Pulmonary artery endothelial cell (primary cell): ENCODE data around the gene SH3GL1. TPM values are rescaled to one million over a fixed set of nuclear protein-coding genes. Genes with fewer than 3 reads are reported as not detected.
A peak's percentile ranks its signal among the peaks of the same experiment; 100 is the strongest.

Experiments
- DNase-seq: peaks from one replicate; pipeline ENCODE4 v3.0.0-alpha.2; 2011; ENCODE audit warnings: low read depth, low spot score
- total RNA-seq: library from RNA; depleted of rRNA; stranded (reverse); fragments of >200 nt; gene quantifications from 2 replicates; pipeline ENCODE4 v1.2.3, GENCODE V29; 2014

SH3GL1 gene, protein sequence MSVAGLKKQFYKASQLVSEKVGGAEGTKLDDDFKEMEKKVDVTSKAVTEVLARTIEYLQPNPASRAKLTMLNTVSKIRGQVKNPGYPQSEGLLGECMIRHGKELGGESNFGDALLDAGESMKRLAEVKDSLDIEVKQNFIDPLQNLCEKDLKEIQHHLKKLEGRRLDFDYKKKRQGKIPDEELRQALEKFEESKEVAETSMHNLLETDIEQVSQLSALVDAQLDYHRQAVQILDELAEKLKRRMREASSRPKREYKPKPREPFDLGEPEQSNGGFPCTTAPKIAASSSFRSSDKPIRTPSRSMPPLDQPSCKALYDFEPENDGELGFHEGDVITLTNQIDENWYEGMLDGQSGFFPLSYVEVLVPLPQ
- 46.9 and 48.3 TPM in 2 replicates for total RNA-seq

DNA sequence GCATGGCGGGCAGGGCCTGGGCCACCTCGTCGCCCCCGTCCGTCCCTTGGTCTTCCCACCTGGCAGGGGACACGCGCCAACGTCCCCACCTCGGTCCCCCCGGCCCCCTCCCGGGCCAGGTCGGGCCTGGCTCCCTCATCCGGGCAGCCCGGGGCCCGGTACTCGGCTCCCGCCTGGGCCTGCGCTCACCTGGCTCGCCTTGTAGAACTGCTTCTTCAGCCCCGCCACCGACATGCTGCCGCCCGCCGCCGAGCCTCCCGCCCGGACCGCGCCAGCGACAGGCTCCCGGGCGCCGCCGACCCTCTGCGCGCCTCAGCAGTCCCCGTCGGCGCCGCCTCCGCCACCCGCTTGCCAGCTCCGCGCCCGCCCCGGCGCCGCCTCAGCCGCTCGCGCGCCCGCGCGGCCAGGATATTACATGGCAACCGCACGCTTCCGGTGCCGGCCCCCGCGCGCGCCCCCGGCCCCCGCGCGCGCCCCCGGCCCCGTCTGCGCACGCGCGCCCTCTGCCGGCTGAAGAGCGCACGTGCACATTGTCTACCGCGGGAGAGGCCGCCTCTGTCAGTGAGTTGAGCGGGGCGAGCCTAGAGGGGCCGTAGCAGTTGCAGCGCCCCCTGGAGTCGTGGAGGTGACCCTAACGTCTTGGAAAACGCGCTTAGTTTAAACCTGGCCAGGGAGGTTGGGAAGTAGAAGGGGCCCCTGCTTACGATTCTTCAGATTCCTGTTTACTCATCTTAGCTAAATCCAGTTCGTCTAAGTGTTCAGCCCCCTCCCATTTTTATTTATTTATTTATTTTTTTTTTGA is at the start of gene SH3GL1:
Gene SH3GL1 (minus strand): TSS at position 413 of the 802 bp plus-strand sequence. CDS start 179 bp downstream, at position 234.
- DNase-seq = peak; percentile 76

DNA sequence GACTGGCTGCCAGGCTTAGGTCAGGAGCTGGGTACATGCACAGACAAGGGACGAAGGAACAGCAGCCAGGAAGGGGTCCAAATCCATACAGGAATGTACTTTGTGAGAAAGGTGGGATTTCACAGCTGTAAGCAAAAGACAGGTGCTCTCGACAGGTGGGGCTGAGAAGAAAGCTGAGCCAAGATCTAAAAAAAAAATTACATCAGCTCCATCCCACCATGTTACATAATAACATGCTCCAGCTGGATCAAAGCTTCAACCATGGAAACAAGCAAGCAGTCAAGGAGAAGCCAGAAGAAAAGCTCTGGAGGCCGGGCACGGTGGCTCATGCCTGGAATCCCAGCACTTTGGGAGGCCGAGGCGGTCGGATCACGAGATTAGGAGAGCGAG is 49.3 kb upstream of the SH3GL1 start:
- DNase-seq = no peak

DNA sequence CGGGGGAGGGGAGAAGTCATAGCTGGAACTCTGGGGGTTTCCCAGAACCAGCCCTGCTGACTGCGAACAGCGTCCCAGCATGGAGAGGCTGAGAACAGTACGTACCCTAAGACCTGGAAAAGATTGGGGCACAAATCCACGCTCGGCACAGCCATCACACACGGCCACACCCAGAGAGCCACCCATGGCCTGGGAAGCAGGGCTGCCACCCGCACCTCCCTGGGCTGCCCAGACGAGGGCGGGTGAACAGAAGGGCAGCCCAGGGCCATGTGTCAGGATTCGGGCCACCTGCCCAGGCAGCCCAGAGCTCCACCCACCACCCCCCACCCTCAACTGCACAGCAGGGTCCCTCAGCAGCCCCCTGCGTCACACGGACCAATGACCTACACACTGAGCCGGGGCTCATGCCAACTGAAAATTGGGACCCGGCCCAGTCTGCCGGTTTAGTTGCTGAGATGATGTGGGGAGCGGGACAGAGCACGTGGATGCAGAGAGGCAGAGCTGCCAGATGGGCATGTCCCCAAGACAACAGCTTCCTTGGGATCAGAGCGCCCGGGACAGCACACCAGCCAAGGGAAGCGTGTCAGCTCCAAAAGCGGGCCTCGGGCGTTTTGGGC is 48.8 kb upstream of the SH3GL1 start:
- no peak for DNase-seq

DNA sequence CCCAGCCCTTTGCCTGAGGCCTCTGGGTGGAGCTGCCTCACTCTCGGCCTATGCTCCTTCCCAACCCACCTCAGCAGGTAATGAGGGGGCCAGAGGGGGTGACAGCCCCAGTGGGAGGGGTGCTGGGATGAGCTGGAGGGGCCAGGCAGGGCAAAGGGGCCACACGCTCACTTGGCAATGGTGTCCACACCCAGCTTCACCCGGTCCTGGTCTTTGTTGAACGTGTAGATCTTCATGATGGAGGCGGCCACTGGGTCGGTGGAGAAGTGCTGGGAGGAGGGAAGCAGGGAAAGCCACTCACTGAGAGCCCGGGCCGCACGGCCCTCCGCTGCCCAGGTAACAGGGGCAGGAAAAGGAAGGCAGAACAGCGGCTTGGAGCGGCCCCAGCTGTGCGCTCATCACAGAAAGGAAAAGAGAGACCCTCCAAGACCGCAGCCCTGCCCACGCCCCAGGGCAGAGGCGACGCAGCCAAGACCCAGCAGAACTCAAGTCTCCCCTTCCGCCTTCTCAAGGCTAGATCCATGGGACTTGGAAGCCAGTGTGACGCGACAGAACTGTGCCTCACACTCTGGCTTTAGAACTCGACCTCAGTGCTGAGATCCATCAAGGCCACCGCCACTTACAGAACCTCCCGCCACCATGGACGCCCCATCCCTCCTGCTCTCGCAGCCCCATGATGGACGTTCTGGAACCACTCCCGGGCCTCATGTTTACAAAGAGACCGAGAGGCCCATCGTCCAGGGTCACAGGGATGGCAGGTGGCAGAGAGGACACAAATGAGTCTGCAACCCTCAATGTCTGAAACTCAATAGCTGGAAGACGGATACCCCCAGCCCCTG is 48.0 kb upstream of the SH3GL1 start:
- no peak for DNase-seq

DNA sequence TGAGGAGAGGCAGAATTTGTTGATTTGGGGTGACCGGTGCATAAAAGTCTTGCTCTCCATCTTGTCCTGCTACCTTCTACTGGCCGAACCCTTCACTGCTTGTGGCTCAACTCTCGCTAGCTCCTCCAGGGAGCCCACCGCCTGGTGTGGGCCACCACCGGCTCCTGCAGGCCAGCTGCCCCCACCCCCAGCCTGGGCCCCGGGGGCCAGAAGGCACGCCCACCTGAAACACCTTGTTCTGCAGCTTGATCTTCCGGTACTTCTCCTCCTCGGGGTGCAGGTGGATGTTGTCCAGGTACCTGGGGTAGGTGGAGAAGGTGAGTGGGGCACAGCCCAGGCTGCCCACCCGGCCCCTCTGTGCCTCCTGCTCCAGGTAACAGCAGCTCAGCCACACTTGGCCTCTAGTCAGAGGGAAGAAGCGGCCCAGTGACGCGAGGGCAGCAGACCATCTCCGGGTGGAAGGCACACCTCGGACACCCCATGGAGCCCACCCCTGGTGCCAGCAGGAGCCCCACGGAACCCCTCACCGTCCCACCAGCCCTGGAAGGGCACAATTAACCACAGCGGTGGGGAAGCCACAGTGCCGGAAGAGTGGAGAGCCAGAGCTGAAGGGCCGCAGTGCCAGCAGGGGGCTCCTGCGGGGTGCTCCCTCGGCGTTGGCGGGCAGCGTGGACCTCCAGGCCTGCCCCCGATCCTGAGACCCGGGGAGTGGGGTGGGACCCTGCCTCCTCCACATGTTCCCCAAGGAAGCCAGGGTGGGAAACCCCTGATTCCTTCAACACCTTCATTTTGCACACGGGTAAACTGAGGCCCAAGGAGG is 47.2 kb upstream of the SH3GL1 start:
- DNase-seq = no peak

DNA sequence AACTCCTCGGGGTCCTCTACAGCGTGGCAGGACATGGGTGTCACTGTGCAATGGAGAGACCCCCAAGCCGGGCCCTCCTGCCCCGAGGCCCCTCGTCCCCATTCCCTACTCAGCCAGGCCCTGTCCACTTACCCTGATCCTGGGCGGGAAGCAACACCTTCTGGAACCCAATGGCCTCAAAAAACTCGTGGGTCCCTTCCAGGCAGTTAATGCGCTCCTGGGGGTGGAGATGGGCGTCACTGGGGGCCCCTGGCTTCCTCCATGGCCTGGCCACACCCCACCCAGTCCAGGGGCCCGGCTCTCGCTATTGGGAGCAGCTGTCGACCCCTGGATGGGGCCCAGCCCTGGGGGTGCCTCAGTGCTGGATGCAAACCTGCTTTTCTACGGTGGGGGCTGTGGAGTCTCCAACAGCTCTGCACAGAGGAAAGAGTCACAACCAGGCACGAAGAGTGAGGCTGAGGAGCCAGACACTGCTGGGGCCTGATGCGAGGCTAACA is 46.4 kb upstream of the SH3GL1 start:
- no peak for DNase-seq

DNA sequence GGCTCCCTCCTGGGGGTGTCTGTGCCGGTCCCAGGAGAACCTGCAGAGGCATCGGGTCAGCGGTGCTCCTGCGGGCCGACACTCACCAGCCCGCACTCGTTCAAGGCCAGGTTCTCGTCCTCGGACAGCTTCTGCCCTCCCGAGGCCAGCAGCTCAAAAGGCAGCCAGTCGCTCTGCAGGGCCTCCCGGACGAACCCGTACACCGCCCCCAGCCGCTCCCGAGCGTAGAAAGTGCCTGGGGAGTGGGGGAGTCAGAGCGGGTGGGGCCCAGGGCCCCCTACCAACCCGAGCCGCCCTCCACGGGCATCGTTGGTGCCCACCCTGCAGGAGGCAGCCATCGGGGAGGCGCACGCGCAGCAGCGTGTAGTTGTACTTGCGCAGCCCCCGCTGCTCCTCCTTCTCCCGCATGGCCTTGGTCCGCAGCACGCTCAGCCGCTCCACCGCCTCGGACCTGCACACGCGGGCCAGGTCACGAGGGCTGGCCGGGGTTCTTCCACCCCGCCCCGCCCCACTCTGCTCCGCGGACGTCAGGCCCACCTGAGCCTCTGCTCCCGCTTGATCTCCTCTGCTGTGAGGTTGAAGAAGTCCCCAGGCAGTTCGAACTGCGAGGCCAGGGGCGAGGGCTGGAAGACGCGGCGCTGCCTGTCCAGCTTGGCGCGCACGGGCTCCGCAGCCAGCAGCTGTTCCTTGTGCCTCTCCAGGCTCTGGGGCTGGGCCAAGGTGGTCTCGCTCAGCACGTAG is 45.8 kb upstream of the SH3GL1 start:
- no peak for DNase-seq

DNA sequence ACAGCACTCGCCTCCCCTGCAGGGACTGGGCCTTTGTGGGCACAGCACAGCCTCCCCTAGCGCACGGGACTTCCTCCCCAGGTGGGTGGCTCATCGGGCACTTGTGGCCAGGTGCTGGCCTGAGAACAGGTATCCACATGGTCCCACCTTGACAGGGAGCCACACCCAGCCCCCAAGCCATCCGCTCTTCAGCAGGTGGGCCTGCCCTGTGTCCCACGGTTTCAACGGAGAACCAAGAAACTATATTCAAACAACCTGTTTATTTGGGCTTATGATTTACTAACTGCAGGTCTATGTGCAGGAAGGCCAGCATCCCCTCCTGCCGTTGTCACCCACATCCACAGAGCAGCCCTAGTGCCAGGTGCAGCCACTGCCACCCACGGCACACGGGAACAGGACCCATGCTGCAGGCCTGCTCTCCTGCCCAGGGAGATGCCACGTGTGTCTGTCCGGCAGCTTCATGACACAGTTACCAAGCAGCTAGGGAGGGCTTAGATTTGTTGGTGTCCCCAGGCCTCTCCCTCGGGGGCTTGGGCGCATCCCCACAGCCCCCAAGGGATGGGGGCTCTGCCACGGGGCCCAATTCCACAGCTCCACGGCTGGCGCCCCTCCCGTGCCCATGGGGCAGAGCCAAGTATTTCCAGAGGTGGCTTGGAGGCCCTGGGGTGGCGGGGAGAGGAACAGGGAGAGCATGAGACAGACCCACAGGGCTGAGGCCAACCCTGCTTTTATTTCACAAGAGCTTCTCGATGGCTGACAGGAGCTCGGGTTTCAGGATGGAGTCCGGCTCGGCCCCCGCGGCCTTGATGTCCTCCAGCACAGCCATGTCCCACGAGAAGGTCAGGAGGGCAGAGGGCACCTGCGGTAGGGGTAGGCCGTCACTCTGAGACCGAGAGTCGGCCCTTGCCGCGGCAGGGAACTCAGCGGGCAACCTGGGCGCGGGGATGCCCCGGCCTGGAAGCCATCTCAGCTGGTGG is 44.7 kb upstream of the SH3GL1 start:
- no peak for DNase-seq

DNA sequence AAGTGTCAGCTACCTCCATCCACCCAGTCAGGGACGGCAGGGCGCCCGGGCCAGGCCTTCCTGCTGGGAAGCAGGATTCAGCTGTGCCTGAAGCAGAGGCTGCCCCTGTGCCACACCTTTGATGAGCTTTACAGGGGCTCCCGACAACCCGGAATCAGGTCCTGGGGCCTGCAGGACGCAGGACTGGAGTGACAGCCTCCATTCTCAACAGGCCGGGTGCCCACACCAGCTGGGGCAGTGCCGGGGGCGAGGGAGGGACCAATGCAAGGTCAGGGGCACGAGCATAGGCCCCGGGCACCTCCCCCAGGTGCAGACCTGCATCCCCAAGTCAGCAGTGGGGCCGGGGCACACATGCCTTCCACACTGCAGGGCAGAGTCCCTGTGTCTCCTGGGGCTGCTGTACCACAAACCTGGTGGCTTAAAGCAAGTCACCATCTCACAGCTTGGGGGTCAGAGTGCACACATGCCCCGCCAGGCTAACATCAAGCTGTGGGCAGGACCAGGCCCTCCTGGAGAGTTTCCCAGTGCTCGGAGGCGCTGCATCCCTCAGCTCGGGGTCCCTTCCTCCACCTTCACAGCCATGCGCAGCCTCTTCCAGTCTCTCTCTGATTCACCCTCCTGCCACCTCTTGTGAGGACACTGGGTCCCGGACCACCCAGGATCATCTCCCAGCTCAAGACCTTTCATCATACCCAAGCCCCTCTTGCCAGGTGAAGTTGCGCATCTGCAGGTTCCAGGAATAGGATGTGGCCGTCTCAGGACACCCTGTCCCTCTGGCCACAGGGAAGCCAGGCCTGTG is 43.8 kb upstream of the SH3GL1 start:
- no peak for DNase-seq

DNA sequence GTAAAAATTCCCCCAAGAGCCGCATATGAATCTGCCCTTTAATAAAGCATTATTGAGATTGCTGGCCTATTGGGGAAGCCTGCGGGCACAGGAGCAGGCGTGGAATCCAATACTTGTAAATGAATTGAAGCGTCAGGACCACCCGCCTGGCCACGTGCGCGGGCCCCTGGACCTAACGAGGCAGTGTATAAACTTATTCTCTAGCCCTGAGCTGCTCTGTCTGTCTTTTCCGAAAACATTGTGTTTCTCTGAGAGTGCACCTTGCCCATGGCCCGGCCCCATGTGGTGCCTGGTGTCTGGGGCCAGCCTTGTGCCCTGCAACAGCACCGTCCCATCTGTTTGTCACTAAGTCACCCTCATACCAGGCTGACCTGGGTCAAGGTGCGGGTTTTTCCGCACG is 42.8 kb upstream of the SH3GL1 start:
- DNase-seq = no peak

DNA sequence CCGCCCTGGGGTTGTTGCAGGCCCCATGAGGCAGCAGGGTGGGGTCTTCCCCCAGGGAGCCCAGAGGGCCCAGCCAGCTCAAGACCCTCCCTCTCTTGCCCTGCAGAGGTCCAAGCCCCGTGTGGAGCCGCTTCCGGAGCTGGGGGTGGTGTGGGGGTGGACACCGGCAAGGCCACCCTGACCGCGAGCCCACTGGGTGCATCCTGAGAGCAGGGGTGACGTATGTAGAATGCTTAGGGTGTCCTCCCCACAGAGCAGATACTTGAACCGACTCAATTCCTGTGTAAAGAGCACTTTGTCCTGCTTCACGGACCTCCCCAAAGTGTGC is 42.4 kb upstream of the SH3GL1 start:
- DNase-seq = no peak

DNA sequence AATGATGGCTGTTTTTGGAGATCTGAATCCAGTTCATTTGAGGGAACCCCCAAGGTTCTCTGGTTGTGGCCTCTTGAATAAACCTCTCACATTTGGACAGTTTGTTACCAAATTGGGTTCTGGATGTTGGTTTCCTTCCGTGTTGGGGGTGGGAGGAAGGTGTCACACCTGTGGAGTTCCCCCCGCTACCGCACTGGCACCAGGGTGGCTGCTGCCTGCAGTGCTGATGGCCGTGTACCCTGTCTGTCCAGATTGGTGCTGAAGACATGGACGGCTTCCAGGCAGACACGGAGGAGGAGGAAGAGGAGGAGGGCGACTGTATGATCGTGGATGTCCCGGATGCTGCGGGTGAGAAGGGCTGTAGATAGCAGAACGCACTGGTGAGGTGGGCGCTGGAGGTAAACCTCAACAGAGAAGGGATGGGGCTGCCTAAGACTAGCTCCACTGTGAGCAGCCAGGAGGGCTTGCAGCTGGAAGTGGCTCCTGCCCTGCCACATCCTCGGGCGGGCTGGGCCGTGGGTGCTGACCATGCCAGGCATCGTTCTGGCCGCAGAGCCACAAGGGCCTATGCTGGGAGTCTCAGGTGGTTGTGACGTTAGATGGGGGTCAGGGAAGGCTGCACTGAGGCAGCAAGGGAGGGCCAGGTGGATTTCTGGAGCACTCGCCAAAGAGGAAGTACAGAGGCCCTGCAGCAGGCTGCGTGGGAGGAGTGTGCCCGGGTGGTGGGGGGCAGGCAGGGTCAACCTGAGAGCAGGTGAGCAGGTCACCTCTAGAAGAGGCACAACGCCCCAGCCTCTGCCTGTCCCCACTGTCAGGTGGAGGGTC is 41.9 kb upstream of the SH3GL1 start:
- no peak for DNase-seq

DNA sequence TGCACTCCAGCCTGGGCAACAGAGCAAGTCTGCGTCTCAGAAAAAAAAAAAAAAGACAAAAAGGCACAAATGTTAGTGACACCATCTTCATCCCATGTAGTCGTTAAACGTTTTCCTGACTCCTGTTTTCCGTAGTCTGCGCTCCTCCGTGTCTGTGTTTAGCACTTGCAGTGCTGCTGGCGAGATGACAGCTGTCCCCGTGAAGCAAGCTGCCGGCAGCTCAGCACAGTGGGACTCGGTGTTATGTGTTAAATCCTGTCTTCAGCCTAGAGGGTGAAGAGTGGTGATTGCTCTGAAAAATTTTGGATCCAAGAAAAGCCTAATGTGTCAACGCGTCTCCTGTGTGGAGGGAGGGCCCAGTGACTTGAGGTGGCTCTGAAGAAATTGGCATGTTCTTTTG is 38.9 kb upstream of the SH3GL1 start:
- no peak for DNase-seq

DNA sequence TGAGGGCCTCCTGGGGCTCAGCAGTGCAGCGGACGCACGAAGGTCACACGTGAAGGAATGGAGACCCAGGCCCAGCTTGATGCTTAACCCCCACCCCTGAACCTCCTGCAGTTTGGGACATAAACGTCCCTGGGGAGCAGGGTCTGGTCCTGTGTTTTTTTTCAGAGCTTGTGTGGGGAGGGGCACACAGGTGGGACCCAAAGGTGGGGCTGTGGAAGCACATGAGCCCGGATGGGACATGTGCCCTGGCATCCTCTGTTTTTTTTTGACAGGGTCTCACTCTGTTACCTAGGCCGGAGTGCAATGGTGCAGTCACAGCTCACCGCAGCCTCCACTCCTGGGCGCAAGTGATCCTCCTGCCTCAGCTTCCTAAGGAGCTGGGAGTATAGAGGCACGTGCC is 36.8 kb upstream of the SH3GL1 start:
- DNase-seq = no peak

DNA sequence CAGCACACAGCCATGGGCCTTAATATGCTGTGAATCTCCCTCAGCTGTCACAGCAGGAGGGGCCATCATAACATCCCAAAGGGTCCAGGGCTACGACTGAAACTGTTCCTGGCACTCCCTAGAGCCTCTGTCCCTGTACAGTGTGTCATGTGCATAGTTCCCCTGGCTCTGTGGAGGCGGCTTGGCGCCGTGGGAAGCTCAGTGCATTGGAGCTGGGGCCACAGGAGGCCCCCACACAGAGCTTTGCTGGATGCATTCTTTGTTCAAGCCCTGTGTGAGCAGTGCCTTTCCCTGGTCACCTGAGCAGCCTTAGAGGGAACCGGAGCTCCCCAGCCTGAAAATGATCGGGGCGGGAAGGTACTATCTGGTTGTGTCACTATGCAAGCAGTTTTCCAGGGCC is 35.9 kb upstream of the SH3GL1 start:
- DNase-seq = no peak

DNA sequence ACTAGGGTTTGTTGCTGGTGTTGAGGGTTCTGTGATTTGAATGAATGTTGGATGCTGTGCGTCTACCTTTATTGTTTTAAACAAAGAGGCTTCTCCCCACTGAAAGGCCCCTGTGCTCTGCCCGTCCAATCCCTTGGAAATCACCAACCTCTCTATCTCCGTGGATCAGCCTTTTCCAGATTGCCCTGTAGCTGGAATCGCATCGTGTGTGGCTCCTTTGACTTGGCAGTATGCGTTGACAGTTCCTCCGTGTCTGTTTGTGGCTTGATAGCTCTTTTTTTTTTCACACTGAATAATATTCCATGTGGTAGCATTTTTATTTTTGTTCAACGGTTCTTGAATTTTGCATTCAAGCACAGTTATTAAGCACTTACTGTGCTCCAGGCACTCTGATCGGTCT is 34.0 kb upstream of the SH3GL1 start:
- no peak for DNase-seq

DNA sequence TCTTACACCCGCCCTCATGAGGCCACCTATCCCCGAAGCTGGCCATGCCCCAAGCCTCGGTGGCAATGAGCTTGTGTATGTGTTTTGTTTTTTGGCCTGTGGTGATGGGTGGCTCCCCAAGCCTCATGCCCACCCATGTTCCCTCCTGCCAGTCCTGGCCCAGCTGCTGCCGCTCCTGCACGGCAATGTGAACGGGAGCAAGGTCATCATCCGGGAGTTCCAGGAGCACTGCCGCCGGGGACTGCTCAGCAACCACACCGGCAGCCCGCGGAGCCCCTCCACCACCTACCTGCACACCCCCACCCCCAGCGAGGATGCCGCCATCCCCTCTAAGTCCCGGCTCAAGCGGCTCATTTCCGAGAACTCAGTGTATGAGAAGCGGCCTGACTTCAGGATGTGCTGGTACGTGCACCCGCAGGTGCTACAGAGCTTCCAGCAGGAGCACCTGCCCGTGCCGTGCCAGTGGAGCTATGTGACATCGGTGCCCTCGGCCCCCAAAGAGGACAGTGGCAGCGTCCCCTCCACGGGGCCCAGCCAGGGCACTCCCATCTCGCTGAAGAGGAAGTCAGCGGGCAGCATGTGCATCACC is 32.7 kb upstream of the SH3GL1 start:
- no peak for DNase-seq
